GM23338 (cell line): Measurements from ENCODE around the gene RBM33. TPM values are rescaled to one million over a fixed set of nuclear protein-coding genes. Genes with fewer than 3 reads are reported as not detected.

ENCODE experiments used
- ATAC-seq: fragments of 200-7000 bp; cut with Tn5 transposase; 3 replicates; pipeline ENCODE4 v1.9.1; 2020
- DNase-seq: peaks from one replicate; pipeline ENCODE4 v3.0.0-alpha.2; 2015; ENCODE audit warnings: low spot score
- H2AFZ ChIP-seq: fragments of 200-600 bp; sonication (generic); 2 replicates; pipeline ENCODE4 v1.8.0; 2016; ENCODE audit warnings: antibody characterized with exemption, mild to moderate bottlenecking, moderate library complexity
- H3F3A ChIP-seq: fragments of 200-600 bp; sonication (generic); replicated peaks from 2 replicates; pipeline ENCODE4 v1.8.0; 2017; ENCODE audit warnings: antibody characterized with exemption, mixed run types, low read depth
- H3K27ac ChIP-seq: fragments of 200-600 bp; sonication (generic); 2 replicates; pipeline ENCODE4 v1.6.1; 2016; ENCODE audit warnings: low read depth
- H3K27me3 ChIP-seq: fragments of 200-600 bp; sonication (generic); 2 replicates; pipeline ENCODE4 v1.8.0; 2016; ENCODE audit warnings: mild to moderate bottlenecking, mixed run types, moderate library complexity; ENCODE audit not compliant: insufficient read depth
- H3K36me3 ChIP-seq: fragments of 200-600 bp; sonication (generic); 2 replicates; pipeline ENCODE4 v1.8.0; 2016; ENCODE audit warnings: mild to moderate bottlenecking; ENCODE audit not compliant: insufficient read depth
- H3K4me1 ChIP-seq: fragments of 200-600 bp; sonication (generic); 2 replicates; pipeline ENCODE4 v1.8.0; 2016; ENCODE audit warnings: mild to moderate bottlenecking, moderate library complexity; ENCODE audit not compliant: insufficient read depth
- H3K4me2 ChIP-seq: fragments of 200-600 bp; sonication (generic); 2 replicates; pipeline ENCODE4 v1.7.1; 2017; ENCODE audit warnings: mixed run types
- H3K4me3 ChIP-seq: fragments of 200-600 bp; sonication (generic); 2 replicates; pipeline ENCODE4 v1.6.1; 2016; ENCODE audit warnings: mixed run types
- H3K79me2 ChIP-seq: fragments of 200-600 bp; sonication (generic); replicated peaks from 2 replicates; pipeline ENCODE4 v1.8.0; 2017; ENCODE audit warnings: mild to moderate bottlenecking; ENCODE audit not compliant: insufficient read depth
- H3K9me2 ChIP-seq: fragments of 200-600 bp; sonication (generic); 2 replicates; pipeline ENCODE4 v1.8.0; 2017; ENCODE audit not compliant: insufficient read depth
- H4K20me1 ChIP-seq: fragments of 200-600 bp; sonication (generic); replicated peaks from 2 replicates; pipeline ENCODE4 v1.8.0; 2017; ENCODE audit warnings: mild to moderate bottlenecking; ENCODE audit not compliant: insufficient read depth
- H3K27ac Mint-ChIP-seq: 2 replicates; pipeline ENCODE4 v1.8.0; 2020; ENCODE audit warnings: inconsistent platforms, mild to moderate bottlenecking, moderate library complexity, mixed read lengths
- H3K27me3 Mint-ChIP-seq: 3 replicates; pipeline ENCODE4 v1.8.0; 2022; ENCODE audit warnings: low read depth, mild to moderate bottlenecking, moderate library complexity, mixed read lengths, inconsistent platforms; ENCODE audit not compliant: insufficient read depth, poor library complexity
- H3K36me3 Mint-ChIP-seq: 3 replicates; pipeline ENCODE4 v1.8.0; 2021; ENCODE audit warnings: low read depth, mild to moderate bottlenecking, inconsistent platforms, moderate library complexity, mixed read lengths
- H3K4me1 Mint-ChIP-seq: 3 replicates; pipeline ENCODE4 v1.8.0; 2020; ENCODE audit warnings: mild to moderate bottlenecking, inconsistent platforms, mixed read lengths
- H3K4me3 Mint-ChIP-seq: 3 replicates; pipeline ENCODE4 v1.8.0; 2021; ENCODE audit warnings: moderate library complexity, mild to moderate bottlenecking, inconsistent platforms, mixed read lengths
- H3K9me3 Mint-ChIP-seq: 3 replicates; pipeline ENCODE4 v1.8.0; 2020; ENCODE audit warnings: moderate library complexity, mild to moderate bottlenecking, inconsistent platforms, mixed read lengths
- CREB1 ChIP-seq: fragments of 250-450 bp; sonication (Bioruptor Pico); IDR thresholded peaks from 2 replicates; pipeline ENCODE4 v1.5.0; 2020; ENCODE audit warnings: low read depth, mild to moderate bottlenecking, moderate library complexity
- EZH2 ChIP-seq: fragments of 200-600 bp; sonication (generic); IDR thresholded peaks from one replicate; pipeline ENCODE4 v1.8.0; 2017; ENCODE audit warnings: antibody characterized with exemption, mild to moderate bottlenecking, low read depth; ENCODE audit not compliant: unreplicated experiment
- EZH2phosphoT487 ChIP-seq: fragments of 200-600 bp; sonication (generic); IDR thresholded peaks from one replicate; pipeline ENCODE4 v1.8.1; 2018; ENCODE audit warnings: antibody characterized with exemption; ENCODE audit not compliant: unreplicated experiment
- JUNB ChIP-seq: IDR thresholded peaks from one replicate; pipeline ENCODE4 v1.6.1; 2016; ENCODE audit warnings: antibody characterized with exemption; ENCODE audit not compliant: unreplicated experiment
- NANOG ChIP-seq: IDR thresholded peaks from 2 replicates; pipeline ENCODE4 v1.6.1; 2016; ENCODE audit warnings: antibody characterized with exemption, borderline replicate concordance
- POLR2AphosphoS5 ChIP-seq: IDR thresholded peaks from 2 replicates; pipeline ENCODE4 v1.6.1; 2016; ENCODE audit warnings: antibody characterized with exemption, low read depth
- REST ChIP-seq: IDR thresholded peaks from one replicate; pipeline ENCODE4 v1.6.1; 2018; ENCODE audit warnings: antibody characterized with exemption; ENCODE audit not compliant: unreplicated experiment
- STAT1 ChIP-seq: IDR thresholded peaks from one replicate; pipeline ENCODE4 v1.6.1; 2016; ENCODE audit warnings: antibody characterized with exemption; ENCODE audit not compliant: unreplicated experiment
- ZNF114 ChIP-seq: fragments of 250-450 bp; sonication (Bioruptor Pico); IDR thresholded peaks from 2 replicates; pipeline ENCODE4 v1.5.0; 2020; ENCODE audit warnings: mild to moderate bottlenecking, moderate library complexity
- ZNF331 ChIP-seq: fragments of 250-450 bp; sonication (Bioruptor Pico); IDR thresholded peaks from 2 replicates; pipeline ENCODE4 v1.5.0; 2020; ENCODE audit warnings: low read depth, mild to moderate bottlenecking, moderate library complexity
- ZNF462 ChIP-seq: fragments of 250-450 bp; sonication (Bioruptor Pico); IDR thresholded peaks from 2 replicates; pipeline ENCODE4 v1.5.0; 2020; ENCODE audit warnings: mild to moderate bottlenecking, moderate library complexity
- polyA plus RNA-seq: library from polyadenylated mRNA; unstranded; fragments of >200 nt; fragmentation: Nextera tagmentation; extraction: Ambion mirVana; gene quantifications from 2 replicates; pipeline ENCODE4 v1.2.1, GENCODE V29; 2016
- total RNA-seq: library from RNA; depleted of rRNA; stranded (reverse); fragments of >200 nt; shearing (Covaris generic); gene quantifications from 2 replicates; pipeline ENCODE4 v1.2.3, GENCODE V29; 2014

Gene RBM33
- total and polyA plus RNA-seq, 2 experiments from 2014 or later = 47.7 to 94.7 TPM

- Histone ChIP-seq H3K79me2 (peaks cover 47% of the 10 kb centered on the region), H2AFZ (no peak overlapping the region), H4K20me1 (peaks cover 40% of the 10 kb centered on the region), H3K4me1 (peaks cover 4% of the 10 kb centered on the region), H3K4me3 (no peak overlapping the region), H3K4me2 (no peak overlapping the region), H3F3A (0 out of 2 replicates have a peak, but pooled peaks cover 7% of the 10 kb centered on the region), H3K36me3 (peaks cover 16% of the 10 kb centered on the region), H3K9me2 (no peaks in the 10 kb centered on the region), H3K27ac (no peak overlapping the region; the same call in 1 of the 2 replicates), H3K27me3 (no peaks in the 10 kb centered on the region)
- H3K36me3 Mint-ChIP-seq = peaks cover 41% of the 10 kb centered on the region
- H3K4me1 Mint-ChIP-seq = peaks cover 40% of the 10 kb centered on the region
- DNase-seq (no peak), ATAC-seq (no peak)
- no peaks in the 10 kb centered on the region for H3K9me3 Mint-ChIP-seq
- H3K27me3 Mint-ChIP-seq = peaks cover 5% of the 10 kb centered on the region
- TF ChIP-seq REST (no peak), POLR2AphosphoS5 (no peak), EZH2 (no peak), JUNB (no peak), ZNF331 (CRISPR knock-in tag) (no peak), STAT1 (no peak), ZNF462 (CRISPR knock-in tag) (no peak), CREB1 (CRISPR knock-in tag) (no peak), NANOG (no peak), ZNF114 (CRISPR knock-in tag) (no peak), EZH2phosphoT487 (no peak)
- peak overlapping the region; percentile 63; the same call in 1 of the 2 replicates for H3K27ac Mint-ChIP-seq
- H3K4me3 Mint-ChIP-seq = no peak overlapping the region
Observed at GRCh38 chr7:155763691-155764437, 119.4 kb downstream of the RBM33 start.
